ENCODE results near the gene CCDC17.

GRCh38 chr1:45647248-45648021 lies 23.6 kb upstream of the CCDC17 start:
- TF ChIP-seq POLR2A (IDR thresholded peaks at IDR 0.05) (no peak), POLR2AphosphoS5 (IDR thresholded peaks at IDR 0.05) (no peak)

All from suprapubic skin (tissue), 4 donors.